ENCODE data around the gene CLMN.

The CLMN gene, protein sequence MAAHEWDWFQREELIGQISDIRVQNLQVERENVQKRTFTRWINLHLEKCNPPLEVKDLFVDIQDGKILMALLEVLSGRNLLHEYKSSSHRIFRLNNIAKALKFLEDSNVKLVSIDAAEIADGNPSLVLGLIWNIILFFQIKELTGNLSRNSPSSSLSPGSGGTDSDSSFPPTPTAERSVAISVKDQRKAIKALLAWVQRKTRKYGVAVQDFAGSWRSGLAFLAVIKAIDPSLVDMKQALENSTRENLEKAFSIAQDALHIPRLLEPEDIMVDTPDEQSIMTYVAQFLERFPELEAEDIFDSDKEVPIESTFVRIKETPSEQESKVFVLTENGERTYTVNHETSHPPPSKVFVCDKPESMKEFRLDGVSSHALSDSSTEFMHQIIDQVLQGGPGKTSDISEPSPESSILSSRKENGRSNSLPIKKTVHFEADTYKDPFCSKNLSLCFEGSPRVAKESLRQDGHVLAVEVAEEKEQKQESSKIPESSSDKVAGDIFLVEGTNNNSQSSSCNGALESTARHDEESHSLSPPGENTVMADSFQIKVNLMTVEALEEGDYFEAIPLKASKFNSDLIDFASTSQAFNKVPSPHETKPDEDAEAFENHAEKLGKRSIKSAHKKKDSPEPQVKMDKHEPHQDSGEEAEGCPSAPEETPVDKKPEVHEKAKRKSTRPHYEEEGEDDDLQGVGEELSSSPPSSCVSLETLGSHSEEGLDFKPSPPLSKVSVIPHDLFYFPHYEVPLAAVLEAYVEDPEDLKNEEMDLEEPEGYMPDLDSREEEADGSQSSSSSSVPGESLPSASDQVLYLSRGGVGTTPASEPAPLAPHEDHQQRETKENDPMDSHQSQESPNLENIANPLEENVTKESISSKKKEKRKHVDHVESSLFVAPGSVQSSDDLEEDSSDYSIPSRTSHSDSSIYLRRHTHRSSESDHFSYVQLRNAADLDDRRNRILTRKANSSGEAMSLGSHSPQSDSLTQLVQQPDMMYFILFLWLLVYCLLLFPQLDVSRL

DNA sequence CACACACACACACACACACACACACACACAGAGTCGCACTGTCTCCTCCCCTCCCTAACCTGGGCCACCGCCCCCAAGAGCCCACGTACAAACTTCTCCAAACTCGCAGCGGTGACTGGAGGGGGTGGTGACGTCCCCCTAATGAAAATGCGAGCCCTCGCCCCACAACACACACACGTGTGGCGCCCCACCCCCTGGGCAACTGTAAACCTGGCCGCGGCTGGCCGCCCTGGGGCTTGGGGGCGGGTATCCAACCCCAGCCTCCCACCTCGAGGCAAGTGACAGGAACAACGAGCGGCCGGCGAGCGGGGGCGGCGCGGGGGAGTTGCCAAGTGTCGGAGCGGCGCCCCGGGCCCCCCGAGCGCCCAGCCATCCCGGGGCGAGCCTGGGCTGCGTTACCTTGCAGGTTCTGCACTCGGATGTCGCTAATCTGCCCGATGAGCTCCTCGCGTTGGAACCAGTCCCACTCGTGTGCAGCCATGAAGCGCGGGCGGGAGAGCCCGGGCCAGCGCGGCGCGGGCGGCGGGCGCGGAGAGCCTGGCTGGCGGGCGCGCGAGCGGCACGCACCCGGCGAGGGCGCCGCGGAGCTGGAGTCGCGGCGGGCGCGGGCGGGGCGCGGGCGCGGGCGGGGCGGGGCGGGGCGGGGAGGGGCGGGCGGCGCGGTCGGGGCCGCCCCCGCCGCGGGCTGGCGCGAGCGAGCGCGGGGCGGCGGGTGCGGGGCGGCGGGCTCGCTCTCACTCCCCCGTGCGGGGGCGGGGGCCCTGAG is at the start of gene CLMN:
CLMN (minus strand) TSS at position 597 of the 766 bp plus-strand sequence; CDS start at position 481, 116 bp downstream.
- peak; percentile 52 for DNase-seq (ENCODE audit: low spot score)

DNA sequence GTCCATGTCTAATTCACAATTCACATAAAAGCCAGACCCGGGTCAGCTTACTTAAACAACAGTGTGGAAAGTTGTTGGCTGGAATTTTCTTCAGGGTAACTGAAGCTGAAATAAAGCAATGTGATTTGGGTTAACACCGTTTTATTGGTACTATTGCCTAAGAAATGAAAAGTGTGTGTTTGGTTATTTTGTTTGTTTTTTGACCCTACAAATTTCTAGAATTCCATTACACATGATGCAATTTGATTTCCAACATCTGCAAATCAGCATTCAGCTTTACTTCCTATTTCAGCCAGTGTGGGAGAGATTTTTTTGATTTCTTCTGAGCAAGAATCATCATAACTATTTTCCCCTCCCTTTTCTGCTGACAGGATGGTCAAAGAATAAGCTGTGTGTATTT is 45.7 kb upstream of the CLMN start:
- no peak for DNase-seq (ENCODE audit: low spot score)

DNA sequence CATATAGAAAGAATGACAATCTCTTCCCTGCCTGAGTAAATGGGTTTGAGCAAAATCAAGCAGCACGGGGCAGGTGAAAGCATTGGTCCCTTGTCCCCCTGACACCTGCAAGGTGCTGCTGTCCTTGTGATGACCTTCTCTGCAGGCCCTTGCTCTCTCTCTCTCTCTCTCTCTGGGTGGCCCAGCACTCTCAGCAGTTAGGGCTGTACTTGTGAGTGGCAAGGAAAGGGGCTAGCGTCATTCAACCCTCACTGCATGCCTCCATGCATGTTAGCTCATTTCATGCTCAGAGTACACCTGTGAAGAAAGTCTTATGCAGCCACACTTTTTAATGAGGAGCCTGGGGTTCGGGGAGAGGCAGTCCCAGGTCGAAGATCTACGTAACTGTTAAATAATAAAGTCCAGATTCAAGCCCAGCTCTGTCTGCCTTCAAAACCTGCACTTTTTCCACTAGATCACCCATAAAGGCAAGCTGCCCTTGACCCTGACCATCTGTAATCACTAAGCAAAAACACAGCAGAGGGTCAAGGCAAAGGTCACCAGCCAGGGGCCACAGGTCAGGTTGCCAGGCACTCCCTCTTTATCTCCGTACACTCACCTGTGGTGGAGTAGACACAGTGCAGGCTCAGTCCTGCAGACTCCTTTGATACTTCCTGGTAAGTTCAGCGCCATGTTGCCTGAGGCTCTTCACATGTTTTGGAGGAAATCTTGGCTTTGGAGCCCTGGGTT is 44.9 kb upstream of the CLMN start:
- no peak for DNase-seq (ENCODE audit: low spot score)

DNA sequence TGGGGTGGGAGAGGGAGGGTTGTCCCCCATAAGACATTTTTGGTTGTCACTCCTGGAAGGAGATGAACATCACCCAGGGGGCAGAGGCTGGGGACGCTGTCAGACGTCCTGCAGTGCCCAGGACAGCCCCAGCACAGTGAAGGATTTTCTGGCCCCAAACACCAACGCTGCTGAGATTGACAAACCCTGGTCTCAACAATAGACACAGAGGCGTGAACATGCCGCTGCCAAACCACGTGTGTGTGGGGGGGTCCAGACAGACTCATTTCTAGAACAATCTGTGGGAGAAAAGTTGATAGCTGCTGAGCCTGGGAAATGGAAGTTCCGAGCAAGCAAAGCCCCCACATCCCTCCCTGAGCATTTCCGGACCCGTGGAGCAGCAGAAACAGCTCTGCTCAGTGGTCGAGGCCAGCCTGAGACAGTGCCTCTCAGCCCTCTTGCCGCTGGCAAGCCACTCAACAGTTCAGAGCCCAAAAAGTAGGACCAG is 43.8 kb upstream of the CLMN start:
- DNase-seq (ENCODE audit: low spot score): no peak

DNA sequence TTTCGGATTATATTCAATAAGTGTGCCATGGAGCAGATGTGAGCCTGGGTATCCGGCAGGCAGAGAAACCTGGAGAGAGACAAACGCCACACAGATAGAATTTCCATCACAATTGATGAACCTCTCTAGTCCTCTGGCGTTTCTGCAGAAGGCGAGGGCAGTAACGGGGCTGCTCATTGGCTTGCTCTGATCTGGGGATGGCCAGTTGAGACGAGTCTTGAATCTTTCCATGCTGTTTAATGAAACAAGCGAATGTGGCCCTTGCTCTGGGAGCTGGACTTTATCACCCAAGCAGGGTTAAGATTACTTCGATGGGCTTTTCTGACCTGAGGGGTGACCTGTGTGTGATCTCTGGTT is 42.4 kb upstream of the CLMN start:
- DNase-seq (ENCODE audit: low spot score): no peak

DNA sequence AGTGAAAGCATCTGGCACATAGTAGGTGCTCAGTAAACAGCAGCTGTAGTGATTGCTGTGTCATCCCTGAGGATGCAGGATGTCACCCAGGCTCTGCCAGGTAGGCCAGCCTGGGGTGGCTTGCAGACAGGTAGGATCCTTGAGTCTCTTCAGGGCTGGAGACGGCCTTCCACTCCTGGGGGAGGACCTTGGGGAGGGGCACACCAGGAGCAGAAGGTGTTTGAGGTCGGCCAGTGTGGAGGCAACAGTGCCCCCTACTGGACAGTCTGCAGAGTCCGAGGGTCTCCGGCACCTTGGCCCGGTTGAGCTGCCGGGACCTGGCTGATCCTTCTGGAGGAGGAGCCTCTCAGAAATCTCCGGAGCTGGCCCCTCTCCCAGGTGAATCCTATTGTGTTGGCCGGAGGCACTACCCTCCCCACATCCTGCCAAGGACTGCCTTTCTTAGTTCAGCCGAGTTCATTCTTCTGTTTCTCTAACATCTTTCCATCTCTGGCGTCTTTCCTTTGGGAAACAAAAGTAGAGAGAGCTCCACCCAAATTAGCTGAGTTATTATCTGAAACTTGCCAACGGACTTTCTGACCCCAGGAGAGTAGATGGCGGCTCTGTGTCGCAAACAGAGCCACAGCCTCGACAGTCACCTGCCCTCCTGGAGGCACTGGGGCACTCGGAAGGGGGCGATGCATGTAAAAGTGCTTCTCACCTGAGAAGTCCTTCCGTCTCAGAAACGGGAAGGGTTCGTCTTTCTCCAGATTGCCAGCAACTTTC is 41.8 kb upstream of the CLMN start:
- peak; percentile 49 for DNase-seq (ENCODE audit: low spot score)

DNA sequence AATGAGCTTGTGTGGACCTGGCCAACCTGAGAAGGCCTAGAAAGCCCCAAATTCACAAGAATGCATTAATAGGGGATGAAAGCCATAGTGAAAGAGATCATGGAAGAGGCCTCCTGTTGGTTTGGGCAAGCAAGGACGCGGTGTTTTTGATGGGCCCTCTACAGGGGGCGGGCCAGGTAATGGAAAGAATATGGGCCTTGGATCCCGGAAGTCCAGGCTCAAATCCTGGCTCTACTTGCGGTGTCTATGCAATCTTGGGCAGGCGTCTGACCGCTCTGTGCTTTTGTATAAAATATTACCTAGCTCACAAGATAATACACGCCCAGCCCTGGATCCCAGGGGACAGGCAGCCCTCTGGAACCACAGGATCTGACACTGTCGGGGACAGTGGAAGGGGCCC is 41.1 kb upstream of the CLMN start:
- DNase-seq (ENCODE audit: low spot score): no peak

DNA sequence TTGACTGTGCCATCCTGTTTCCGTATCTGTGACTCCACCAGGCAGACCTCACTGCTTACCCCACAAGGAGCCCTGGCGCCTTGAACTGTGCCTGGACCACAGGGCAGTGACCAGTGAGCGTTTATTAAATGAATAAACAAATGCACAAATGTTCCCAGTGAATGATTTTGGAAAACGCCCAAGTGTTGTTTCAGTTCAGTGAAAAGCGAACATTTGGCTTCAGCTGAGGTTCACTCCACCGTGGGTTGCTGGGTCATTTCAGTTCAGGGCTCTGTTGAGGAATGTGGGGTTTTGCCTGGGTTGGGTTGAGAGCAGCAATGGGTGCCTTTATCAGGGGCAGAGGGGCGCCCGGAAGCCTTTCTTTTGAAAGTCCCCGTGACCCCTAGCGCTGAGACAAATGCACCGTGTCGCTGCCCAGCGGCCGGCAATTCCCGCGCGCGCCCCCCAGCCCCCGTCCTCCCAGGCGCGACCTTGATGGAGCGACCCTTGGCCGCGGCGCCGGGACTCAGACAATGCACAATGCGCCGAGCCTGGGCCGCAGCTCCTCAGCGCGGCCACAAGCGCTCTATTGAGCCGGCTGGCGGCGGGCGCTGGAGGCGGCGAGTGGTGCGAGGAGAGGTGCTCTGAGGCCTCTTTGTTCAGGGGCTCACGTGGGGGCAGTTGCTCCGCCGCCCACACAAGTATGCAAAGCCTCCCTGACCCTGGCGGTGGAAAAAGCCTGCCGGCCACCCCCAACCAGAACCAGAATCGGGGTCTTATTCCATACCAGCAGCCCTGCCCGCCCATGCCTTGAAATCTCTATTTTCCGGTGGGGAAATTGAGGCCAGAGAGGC is 40.5 kb upstream of the CLMN start:
- DNase-seq (ENCODE audit: low spot score): no peak

DNA sequence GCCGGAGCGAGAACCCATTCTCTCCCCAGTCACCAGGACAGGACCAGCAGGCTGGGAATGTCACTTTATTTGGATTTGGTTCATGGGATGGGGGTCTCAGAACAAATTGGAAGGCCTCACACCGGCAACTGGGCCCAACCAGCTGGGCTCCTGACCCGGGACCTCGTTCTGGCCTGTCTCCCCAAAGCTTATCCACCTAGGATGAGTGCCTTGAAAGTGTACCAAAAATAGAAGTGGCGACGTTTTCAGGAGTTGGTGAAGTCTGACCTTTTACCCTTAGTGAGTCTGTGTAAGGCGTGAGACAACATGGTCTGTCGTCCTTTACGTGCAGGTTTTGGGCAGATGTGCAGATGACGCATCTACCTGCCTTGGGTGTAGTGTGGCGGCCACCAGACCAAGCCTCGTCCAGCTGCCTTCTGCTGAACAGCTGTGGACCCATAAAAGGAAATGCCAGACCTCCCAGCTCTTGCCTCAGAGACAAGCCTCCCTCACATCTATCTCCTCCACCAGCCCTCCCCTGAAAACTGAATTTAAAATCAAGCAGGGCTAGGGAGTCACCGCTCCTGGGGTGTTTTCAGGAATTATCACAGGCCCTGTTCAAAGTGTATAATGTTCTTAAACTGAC is 36.6 kb upstream of the CLMN start:
- DNase-seq (ENCODE audit: low spot score): no peak

DNA sequence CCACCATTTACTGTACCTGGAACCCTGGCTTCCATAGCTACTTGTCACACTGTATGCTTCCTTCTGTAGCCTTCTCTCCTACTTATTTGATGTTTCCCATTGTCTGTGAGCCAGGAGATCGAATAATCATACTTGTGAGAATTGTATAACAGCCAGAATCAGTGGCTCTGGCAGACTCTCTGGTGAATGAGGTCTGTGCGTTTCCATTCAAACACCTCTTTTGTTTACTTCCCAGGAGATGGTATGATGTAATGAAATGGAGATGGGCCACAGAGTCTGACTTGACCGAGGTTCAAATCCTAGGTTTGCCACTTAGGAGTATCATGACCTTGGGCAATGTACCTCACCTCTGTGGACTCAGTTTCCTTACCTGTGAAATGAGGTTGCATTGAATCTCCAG is 35.7 kb upstream of the CLMN start:
- DNase-seq (ENCODE audit: low spot score): no peak

DNA sequence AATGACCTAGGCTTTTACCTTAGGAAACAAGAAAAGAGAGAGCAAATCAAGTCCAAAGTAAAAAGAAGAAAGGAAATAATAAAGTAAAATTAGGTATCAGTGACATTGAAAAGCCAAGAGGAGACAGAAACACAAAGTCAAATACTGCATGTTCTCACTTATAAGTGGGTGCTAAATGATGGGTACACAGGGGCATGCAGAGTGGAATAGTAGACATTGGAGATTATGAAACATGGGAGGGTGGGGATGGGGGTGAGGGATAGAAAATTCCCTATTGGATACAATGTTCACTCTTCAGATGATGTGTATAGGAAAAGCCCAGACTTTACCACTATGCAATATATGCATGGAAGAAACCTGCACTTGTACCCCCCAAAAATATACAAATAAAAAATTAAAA is 35.1 kb upstream of the CLMN start:
- DNase-seq (ENCODE audit: low spot score): no peak

DNA sequence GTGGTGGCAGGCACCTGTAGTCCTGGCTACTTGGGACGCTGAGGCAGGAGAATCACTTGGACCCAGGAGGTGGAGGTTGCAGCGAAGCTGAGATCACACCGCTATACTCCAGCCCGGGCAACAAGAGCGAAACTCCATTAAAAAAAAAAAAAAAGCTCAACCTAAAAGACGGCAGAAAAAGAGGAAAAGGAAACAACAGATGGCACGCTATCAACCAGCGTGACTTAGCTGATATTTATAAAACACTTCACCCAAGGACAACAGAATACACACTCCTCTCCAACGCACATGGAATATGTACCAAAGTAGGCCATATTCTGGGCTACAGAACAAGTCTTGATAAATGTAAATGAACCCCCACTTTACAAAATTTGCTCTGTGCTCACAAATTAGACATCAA is 34.0 kb upstream of the CLMN start:
- no peak for DNase-seq (ENCODE audit: low spot score)

DNA sequence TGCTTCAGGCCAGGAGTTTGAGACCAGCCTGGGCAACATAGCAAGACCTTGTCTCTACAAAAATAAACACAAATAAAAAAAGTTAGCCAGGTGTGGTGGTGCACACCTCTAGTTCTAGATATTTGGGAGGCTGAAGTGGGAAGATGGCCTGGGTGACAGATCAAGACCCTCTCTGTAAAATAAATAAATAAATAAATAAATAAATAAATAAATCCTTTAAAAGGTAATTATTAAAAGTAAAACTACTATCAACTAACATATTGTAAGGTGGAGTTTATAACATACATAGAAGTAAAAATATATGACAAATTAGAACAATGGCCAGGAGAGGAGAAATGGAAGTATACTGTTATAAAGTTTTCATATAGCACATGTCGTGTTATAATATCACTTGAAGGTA is 33.3 kb upstream of the CLMN start:
- DNase-seq (ENCODE audit: low spot score): no peak

DNA sequence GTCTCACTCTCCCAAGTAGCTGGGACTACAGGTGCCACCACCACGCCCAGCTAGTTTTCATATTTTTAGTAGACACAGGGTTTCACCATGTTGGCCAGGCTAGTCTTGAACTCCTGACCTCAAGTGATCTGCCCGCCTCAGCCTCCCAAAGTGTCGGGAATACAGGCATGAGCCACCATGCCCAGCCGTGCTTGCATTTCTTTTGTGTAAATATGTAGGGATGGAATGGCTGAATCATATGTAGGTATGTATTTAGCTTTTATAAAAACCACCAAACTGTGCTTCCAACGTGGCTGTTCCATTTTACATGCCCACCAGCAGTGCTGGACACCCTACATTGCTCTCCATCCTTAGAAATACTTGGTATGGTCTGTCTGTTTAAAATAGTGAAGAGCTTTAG is 32.8 kb upstream of the CLMN start:
- no peak for DNase-seq (ENCODE audit: low spot score)

DNA sequence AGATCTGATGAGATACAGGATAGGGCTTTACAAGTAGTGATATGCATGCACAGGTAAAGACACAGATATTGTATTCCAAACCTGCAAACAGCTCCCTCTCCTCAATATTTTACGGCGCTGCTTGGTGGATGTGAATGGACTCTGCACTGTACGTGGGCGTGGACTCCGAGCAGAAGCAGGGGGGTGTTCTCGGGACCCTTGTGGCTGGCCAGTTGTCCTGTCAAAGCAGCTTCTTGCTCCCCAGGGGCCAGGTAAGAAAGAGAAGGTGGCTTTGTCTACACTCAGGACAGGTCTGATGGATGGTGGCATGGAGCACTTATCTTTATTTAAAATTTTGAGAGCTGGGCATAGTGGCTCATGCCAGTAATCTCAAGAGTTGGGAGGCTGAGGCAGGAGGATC is 29.5 kb upstream of the CLMN start:
- no peak for DNase-seq (ENCODE audit: low spot score)

DNA sequence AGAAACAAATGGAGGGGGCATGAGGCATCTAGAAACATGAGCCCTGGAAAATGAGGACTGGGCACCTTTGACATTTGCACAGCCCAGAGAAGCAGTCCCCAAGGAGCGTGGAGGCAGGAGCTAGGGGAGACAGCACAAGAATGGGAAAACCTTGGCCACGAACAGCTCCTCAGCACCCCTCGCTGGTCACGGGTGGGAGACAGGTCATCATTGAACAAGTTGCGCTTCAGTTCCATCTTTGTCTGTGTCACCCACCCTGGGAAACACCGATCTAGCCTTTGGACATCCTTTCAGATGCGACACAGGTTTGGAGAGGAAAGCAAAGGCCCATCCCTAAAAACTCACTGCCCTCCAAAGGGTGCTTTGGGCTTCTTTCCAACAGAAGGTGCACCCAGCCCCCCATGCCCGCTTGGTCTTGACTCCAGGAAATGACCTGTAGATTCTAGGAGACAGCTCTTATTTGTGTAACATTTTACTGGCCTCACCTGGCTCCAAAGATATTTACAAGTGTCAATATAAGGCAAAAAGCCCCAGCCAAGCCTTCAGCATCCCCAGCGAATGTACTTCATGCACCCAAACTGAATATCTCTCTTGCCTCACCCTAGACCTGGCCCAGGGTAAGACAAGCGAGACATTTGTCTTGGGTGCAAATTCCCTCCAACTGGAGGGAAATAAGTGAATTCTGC is 28.8 kb upstream of the CLMN start:
- DNase-seq (ENCODE audit: low spot score): no peak

DNA sequence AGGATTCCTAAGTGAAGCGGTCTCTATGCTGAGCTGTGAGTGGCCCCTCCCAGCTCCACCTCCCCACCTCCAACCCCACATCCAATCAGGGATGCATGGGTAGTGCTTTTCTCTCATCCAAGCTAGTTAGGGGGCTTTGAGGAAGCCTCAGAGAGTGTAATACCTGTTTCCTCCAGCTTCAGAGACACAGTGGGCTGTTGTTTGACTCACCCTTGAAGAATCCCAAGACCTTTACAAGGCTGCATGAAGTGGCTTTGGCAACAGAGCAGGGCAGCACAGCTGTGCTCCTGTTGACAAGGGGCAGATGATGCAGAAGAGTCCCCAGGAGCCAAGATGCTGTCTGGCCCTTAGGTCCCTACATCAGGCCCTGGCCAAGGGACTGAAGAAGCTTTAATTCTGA is 27.1 kb upstream of the CLMN start:
- no peak for DNase-seq (ENCODE audit: low spot score)

DNA sequence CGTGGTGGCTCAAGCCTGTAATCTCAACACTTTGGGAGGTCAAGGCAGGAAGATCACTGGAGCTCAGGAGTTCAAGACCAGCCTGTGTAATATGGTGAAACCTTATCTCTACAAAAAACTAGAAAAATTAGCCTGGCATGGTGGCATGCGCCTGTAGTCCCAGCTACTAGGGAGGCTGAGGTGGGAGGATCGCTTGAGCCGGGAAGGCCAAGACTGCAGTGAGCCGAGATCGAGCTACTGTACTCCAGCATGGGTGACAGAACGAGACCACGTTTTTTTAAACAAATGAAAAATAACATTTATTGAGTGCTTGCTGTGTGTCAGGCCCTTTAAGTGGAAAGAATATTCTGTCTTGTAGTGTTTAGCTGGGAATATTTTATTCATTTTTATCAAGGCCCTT is 26.6 kb upstream of the CLMN start:
- no peak for DNase-seq (ENCODE audit: low spot score)

DNA sequence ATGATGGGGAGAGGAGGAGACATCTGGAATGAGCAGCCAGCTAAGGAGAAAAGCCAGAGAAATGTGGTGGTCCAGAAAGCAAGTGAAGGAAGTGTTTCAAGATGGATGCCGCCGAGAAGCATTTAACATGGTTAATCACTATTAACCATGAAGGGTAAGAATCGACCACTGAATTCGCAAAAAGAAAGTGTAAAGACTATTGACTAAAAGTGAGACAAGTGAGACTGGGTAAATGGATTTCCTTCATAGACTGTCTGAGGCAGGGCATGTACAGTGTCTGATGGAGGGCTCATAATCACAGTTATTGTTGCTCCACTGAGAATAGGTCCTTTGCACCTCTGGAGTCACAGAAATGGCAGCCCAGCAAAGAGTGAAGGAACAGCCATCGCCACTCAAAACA is 25.3 kb upstream of the CLMN start:
- no peak for DNase-seq (ENCODE audit: low spot score)

Data from NAMALWA (cell line).